ENCODE results near the gene SLCO3A1.

The SLCO3A1 gene

DNA sequence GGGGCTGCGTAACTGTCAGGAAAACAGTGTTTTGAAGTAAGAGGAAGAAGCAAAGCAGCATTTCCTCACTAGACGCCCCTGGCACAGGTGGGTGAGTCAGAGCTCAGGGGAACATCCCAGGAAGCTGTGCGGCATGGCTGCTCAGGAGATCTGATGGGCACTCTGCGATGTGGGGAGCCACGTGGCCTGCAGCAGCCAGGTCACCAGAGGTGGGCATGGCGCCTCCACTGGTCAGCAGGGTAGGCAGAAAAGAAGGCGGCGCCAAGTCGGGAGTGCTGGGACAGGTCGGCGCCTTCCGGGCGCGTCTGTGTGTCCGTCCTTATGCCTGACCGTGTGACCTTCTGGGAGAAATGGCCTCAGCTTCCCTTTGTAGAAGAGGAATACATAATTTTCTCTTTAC lies 290.3 kb downstream of the SLCO3A1 start:
- no peak for DNase-seq

DNA sequence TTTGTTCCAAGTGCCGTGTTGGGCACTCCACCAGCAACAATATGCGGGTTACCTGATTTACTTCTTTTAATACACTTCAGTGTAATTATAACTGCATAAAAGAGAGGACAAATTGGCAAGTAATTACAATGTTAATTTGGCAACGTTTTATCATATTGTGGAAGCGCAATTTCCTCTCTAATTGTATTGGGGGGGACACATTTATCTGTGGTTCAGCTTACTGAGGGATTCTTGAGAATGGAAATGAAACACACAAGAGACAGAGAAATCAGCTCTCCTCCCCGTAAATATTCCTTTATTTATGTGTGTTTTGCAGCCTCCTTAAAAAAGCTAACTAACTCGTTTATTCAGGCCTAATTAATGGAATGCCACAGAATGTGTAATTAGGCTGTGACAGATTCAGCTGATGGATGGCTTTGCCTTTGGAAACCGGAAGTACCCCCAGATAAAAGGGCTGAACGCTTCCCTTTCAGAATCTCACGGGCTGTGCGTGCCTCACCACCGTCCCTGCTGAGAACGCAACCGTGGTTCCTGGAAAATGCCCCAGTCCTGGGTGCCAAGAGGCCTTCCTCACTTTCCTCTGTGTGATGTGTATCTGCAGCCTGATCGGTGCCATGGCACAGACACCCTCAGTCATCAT lies 293.1 kb downstream of the SLCO3A1 start:
- DNase-seq, result no peak

DNA sequence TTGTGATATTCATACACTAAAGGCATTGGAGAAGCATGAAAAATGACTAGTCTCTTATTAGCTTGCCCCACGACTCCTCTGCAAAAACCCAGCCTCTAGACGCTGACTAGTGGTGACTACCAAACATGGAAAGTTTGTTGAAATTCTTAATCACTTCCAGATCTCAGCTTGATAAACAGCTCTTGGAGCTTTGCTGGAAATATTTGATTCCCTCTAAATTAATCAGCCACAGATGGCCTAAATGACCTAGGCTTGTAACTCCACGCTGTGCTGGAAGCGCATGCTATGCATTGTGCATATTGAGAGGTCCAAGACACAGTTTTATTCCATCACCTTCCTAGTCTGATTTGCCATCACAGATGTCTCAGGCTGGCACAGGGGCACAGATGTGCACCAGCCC lies 295.5 kb downstream of the SLCO3A1 start:
- no peak for DNase-seq

DNA sequence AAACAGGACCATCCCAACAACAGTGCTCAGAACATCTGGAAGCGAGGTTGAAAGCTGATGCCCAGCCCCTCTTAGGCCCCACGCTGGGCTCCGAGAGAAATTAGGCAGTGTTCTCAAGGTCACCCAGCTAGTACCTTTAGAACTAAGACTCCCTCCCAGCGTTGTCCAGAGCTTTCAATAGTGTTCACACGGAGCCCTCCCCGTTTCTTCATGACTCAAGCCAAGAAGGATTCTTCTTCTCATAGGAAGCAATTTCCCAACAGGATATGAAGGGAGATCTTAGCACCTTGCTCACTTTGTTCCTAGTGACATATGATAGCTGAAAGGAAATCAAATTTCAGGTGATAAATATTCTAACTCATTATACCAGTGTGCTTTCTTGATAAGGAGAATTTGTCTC lies 296.0 kb downstream of the SLCO3A1 start:
- DNase-seq, result no peak

DNA sequence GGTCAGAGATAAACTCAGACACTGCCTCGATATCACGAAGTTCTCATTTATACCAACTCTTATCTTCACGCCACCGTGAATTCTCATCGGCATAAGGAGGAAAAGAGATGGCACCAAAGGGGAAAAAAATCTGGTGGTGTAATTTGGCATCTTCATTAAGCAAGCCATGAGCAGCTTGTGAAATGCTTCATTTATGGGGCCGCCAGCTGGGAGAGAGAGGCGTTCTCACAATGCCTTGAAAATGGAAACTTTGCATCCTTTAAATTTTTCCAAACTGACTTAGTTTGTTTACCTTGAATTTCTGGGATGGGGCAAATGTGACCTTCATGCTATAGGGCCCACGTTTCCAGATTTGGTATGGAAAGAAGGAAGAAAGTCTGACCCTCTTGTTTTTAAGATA lies 297.7 kb downstream of the SLCO3A1 start:
- no peak for DNase-seq

DNA sequence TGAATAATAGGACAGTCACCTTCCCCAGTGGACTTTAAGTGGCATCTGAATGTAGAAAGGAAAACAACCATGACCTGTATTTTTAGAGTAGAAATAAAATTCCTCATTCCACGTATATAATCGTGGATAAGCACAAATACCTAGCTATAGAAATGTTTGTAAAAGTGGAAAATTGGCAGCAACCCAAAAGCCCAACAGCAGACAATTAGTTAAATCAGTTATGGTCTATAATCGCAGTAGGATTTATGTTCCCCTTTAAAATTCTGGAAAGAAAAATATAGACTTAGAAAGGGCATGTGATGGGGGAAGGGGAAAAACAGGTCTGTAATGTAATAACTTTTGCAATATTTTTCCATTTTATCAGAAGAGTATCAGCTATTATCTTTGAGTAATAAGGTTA lies 298.2 kb downstream of the SLCO3A1 start:
- DNase-seq, result no peak

DNA sequence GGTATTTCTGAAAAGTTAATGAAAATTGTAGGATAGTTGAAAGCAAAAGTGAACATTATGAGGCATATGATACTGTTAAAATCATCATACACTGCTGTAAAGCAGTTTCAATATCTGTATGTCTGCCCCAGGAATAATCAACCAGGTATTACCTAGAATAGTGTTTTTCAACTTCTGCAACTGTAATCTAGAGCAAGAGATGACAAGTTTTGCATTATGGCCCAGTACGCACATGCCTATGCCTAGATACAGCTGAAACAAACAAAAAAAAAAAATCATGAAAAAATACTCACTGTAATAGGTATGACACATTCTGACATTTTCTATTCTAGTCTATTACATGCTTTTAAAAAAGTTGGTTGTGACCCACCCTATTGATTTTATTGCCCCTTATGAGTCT lies 299.5 kb downstream of the SLCO3A1 start:
- DNase-seq, result no peak

DNA sequence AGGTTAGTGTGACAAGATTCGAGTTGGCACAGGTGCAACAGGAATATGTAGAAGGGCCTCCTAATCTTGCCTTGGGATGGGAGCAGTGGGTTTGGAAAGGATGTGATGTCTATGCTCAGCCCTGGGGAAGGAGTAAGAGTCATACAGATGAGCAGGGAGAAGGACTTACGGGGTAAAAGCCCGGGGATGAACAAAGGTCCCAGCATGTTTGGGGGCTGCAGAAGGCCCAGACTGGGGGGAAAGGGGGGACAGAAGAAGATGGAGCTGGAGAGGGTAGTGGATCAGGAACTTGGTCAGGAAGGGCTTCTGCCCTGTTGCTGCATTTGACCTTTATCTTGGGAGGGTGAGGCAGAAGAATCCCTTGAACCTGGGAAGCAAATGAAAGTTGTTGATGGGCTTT lies 300.1 kb downstream of the SLCO3A1 start:
- DNase-seq, result no peak

DNA sequence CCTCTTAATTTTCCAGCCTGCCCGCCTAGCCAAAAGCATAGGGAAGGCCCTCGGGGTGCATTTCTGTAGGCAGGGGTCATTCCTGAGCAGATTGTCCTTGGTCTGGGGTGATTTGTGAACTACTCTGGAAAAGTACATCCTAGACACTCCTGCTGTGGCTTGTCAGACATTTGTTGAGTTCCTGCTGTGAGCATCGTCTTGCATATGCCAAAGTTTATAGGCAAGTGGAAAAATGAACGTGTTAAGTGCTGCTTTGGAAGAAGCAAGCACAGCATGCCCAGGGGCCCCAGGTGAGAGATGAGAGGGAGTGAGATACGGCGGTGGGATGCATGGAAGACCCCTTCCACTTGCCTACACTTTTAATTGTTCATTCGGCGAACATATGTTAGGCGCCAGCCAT lies 302.4 kb downstream of the SLCO3A1 start:
- no peak for DNase-seq

DNA sequence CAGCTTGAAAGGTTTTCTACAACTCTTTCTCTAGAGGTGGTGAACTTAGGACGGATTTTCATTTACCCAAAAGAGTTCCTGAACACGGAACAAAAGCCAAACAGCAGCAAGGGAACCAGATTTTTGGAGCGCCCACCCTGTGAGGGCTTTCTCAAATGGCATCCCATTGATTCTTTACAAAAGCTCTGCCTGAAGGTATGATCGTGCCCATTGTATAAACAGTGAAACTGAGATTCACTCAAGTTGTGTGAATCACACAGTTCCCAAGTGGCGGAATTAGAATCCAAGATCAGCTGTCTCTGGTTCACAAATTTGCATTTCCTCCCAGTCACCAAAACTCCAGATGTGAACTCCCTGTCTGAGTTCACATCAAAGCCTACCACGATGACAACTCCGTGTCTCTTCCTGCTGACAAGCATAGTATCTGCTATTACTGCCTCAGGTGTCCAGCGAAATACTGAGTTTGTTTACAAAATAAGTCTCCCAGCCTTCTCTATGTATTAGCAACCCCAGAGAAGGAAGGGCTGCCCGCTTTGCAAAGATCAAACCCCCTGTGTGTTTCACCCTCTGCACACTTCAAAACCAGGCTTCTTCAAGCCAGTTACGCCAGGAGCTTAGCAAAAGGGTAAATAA lies 304.3 kb downstream of the SLCO3A1 start:
- DNase-seq, result no peak

DNA sequence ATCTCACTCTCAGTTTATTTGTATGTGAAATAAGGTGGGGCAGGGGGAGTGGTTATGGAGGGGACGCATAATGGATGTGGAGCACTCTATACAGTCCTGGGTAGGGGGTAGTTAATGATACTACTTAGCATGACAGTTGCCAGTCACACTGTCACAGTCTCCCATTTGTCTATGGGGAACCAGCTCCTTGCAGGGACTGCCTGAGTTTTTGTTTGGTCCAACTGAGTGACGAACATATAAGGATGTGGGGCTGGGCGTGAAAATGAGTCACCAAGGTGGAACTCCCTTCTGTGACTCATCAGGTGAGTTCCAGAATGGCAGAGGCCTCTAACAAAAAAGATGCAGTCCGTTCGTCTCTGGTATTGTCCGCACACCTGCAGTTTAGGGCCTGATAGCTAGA lies 304.9 kb downstream of the SLCO3A1 start:
- no peak for DNase-seq

DNA sequence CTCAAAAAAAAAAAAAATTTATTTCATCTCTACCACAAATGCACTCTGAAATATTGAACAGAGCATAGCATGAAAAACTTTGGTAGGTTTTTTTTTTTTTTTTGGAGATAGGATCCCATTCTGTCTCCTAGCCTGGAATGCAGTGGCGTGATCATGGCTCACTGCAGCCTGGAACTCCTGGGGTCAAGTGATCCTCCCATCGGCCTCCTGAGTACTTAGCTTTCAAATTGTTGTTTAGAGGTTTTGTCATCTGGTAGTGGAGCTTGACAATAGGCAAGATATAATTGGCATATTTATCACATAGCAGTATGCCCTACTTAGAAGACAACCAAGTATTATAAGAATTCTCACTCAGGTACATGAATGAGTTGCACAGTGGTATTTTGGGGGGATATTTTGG lies 306.0 kb downstream of the SLCO3A1 start:
- no peak for DNase-seq

DNA sequence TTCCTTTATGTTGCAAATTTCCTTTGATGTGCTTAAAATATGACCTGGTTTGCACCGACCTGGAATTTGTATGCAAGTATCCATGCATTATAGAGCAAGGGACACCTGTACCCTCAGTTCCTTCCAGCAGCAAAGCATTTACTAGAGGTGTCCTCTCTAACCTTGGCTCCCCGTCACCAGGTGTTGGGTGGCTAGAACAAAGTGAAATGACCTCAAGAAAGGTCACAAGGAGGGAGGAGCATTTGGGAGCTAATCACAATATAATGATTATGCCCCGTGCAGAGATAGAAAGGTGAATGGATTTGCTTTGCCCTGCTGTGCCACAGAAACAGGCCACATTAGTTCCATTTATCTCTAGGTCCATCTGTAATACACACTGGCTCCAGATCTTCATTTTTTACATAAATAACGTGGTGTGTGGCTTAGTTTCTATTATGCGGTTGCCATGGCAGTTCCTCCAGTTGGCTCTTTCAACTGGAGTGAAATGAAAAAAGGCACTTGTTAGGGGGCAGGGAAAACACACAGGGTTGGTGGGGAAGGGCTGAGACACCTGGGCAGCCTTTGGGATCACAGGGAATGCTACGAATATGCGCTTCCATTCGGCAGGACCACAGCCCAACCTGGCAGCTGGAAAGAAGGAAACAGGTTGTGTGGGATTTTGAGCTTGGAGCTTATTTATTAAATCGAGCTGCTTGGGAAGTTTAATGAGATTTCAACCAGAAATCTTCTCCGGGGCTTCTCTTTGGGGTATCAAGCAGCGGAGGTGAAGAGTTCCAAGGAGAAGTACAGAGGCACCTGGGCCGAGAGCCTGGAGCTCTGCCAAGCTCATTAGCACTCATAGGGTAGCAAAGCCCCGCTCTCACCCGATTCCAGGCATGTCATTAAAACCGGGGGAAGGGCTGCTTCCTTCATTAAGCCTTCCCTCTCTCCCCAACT lies 306.7 kb downstream of the SLCO3A1 start:
- no peak for DNase-seq

DNA sequence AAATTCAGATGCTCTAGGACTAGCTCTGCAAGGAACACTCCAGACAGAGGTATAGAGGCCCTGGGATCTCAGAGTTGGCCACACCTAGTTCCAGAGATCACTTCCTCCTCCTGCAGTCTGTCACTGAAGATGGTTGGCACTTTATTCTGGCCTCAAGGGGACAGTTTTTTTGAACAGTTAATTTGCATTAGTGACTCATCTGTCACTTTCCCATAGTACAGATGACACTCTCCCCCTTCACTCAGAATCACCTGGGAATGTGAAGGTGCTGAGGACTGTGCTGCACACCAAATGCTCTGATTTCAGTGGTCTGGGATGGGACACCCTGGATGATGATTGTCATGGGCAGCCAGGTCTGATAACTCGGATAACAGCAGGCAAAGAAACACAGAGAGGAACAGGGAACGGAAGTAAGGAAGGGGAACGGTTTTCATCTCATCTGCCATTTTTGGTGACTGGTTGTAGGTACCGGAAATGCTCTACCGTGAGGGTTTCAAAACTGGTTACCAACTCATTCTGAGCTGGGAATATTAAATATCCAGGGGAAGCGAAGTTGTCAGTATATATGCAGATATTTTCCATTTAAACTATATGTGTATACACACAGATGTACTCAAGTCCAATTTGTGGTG lies 307.6 kb downstream of the SLCO3A1 start:
- DNase-seq, result no peak

DNA sequence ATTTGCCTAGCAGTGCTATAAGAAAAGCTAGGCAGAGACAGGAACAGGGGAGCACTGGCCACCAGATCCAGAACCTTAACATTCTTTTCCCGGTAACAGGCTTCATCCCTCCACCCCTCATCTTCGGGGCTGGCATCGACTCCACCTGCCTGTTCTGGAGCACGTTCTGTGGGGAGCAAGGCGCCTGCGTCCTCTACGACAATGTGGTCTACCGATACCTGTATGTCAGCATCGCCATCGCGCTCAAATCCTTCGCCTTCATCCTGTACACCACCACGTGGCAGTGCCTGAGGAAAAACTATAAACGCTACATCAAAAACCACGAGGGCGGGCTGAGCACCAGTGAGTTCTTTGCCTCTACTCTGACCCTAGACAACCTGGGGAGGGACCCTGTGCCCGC lies 309.1 kb downstream of the SLCO3A1 start:
- DNase-seq, result no peak

DNA sequence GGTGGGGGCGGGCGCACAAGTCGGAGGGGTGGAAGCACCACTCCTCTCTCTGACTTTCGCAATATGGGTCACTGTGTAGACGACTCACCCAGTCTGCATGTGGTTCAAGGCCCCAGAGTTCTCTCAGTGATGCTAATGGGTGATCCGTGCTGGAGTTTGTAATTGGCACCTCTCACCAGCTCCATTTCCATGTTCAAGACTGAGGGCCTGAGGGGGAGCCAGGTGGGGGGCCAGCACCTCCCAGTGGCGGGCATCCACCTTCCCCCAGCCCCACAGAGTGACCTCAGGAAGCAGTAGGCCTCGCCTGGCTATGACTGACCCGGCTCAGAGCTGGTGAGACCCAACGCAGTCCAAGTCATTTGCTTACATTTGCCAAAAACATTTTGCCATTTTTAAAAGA lies 310.1 kb downstream of the SLCO3A1 start:
- DNase-seq, result no peak

DNA sequence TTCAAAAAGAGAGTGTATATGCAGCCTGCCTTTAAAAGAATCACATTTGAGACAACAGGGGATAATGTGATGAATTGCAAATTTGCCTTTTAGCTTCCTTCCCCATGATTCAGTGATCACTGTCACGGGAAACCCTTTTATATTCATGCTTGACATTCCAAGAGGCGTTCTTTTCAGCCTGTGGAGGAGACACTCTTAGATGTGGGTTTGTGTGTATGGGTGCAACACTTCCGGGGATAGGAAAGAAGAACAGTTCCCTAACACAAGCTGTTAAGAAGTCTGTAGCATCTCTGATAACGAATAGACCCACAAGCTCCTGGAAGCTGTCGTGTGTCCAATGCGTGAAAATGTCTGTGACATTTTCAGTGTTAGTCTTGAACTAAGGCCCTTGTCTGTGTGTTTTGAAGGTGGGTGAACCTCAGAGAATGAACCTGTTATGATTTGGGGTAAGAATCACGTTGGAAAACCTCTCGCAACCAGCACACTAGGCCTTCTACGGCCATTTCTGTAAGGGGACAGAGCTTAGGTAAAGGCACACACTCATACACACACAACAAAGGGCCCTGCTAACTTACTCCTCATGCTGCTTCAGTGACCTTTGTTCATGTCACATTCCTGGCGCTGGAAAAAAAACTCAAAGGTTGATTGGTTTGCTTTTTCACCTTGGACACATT lies 311.0 kb downstream of the SLCO3A1 start:
- no peak for DNase-seq

DNA sequence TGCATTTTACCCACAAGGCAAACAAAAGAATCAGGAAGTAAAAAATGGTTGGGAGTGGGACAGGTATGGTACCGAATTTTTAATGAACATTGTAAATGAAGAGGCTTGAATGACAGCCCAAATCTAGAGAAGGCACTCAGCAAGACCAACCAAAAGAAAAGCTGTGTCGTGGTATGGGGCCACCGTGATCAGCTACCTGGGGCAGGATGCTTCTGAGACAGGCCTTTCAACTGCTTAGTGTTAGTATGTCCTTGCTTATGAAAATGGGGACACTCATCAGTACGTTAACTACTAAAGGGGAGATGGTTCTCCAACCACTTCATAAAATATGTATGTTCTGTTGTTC lies 311.5 kb downstream of the SLCO3A1 start:
- no peak for DNase-seq

DNA sequence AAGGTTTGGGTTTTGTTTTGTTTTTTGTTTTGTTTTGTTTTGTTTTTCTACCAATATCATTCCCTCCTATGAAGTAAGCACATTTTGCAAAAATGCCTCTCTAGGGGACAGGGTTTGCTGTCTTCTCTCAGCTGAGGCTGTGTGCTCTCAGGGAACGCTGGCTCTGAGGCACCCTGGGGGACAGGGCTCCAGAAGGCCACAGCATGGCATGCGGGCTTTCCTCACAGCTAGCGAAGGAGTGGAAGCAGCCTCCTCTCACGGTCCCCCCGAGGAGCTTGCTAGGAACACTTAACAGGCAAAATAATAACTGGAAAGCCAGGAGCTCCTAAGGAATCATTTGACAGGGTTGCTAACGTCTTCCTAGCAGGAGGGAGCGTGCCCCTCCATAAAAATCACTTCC lies 312.5 kb downstream of the SLCO3A1 start:
- no peak for DNase-seq

DNA sequence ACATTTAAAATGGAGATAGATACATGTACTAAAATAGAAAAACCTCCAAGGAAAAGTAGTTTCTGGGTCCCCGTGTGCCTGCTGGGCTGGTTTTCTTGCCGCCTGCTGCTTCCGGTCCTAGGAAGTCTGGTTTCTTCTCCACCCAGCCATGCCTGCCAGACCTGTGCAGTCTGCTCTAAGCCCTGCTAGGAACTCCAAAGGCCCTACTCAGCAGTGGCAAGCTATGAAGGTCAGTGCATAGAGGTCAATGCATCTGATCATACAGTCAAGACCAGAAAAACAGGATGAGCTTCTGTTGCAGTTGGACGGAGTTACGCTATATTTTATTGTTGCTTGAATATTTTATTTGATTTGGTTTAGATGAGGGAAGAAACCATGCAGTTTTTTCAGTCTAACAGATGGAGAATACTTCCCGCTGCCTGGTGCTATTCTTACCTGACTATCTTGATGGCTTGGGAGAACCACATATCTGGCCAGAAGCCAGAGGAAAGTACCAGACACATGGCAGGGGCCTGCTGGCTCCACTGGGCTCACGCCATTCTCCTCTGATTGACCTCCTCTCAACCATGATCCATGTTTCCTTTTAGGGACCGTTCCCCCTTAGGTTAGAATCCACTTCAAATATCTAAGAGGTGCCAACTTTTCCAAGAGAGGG lies 313.4 kb downstream of the SLCO3A1 start:
- DNase-seq, result no peak

DNA sequence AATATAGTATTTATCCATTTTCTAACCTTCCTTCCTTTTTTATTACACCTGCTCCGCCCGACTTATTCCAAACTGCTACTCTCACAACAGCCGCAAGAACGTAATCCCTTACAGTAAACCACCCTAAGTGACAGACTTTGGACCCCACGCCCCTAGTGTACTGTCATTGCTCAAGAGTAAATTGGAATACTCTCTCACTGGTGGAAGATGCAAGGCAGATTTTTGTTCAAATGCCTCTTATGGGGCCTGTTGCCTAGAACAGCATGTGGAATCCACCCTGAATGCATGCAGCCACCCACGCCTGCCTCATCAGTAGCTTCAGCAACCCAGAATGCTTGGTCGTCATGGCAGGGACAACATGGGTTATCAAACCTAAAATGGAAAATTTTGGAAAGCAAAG lies 313.9 kb downstream of the SLCO3A1 start:
- DNase-seq, result no peak

DNA sequence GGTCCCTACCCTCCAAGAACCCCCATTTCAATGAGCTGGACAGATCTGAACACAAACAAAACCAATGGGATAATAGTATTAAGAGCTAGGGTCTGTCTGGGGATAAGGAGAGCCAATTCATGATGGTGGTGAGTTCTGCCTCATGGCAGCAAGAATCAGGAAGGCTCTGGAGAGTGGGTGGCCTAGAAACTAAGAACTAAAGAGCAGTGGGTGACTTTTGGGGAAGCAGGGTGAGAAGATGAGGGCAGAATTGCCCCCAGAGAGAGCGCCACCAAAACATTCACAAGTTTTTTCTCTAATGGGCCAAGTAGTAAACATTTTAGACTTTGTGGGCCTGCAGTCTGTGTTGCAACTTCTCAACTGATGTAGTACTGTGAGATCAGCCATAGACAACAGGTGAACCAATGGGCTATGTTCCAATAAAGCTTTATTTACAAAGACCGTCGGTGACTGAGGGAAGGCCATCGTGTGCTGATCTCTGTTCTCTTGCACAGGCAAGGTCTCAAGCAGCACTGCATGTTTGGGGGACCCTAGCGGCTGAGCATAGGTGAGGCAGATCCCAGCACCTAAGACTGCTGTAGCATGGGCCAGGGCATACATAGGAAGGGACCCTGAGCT lies 314.7 kb downstream of the SLCO3A1 start:
- no peak for DNase-seq
